NCI-H1417 (cell line): Measurements from ENCODE around the gene GLIS1.

ENCODE experiments used
- DNase-seq, 3 experiments: peaks; one replicate each; lab custom pipeline; 2025; lab: John Stamatoyannopoulos, UW

GLIS1 gene

GRCh38 chr1:53678938-53679825 is 59.8 kb downstream of the GLIS1 start:
- no peak for DNase-seq

DNA sequence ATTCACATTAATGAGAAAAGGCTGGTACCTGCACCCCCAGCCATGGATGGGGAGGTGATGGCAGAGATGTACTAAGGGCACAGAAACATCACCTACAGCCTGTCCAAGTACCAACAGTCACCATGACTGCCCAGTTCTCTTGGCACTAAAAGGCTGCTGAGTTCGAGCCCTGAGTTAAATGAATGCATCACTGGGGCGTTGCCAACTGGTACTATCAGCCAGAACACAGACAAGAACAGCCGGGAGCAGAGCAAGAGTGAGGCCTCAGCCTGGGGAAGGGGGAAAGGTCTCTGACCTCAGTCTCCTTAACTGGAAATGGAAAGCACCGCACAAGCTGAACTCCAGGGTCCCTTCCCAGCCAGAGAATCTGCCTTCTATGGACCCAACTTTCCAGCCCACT is 60.5 kb downstream of the GLIS1 start:
- no peak for DNase-seq

DNA sequence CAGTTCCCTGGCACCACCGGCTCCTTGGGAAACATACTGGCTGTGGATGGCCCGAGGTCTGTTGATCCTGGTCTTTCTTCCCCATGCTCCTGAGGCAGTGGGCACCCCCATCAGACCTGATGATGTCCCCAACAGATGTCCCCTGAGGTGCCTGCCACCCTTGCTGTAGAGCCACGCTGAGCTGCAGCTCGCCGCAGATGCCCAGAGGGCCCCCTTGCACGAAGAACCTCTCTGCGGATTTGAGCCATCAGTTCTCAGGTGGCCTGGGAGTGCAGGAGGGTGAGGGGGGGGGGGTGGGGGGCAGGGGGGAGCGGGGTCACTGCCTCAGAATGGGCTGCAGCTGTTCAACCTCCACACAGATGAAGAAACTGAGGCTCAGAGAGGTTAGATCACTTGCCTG is 60.9 kb downstream of the GLIS1 start:
- no peak for DNase-seq

- no peak for DNase-seq
Observed at GRCh38 chr1:53677486-53677885, 61.5 kb downstream of the GLIS1 start.

DNA sequence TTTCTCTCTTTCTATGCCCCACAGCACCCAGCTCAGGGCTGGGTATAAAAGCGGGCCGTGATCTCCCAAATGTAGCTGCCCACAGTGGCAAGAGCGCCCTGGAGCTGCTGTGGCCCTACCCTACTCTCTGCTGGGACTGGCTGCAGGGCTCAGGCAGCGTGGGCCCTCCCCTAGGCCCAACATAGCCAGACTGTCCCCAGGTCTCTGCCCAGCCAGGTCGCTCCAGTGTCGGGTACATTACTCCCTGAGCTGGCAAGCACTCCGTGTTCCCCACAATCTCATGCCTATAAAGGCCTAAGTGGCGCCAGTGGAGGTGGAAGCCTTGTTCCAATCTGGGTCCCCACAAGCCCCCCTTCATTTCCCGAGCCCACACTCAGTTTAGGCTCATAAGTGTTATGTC is 66.2 kb downstream of the GLIS1 start:
- no peak for DNase-seq

DNA sequence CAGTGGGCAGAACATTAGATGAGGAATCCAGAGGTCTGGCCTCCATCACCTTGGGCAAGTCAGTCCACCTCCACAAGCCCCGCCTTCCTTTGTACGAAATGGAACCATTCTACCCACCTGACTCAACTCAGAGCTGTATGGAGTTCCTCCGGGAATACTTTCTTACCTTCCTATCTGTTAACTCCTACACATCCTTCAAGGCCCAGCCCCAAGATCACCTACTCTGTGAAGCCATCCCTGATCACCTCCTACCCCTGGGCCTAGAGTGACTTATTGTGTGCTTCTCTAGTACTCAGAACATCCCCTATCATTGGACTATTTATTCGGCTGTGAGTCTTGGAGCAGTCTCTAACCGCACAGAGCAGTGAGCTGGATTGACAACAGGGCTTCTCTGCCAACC is 66.7 kb downstream of the GLIS1 start:
- no peak for DNase-seq

GRCh38 chr1:53669621-53670191 is 69.3 kb downstream of the GLIS1 start:
- DNase-seq, result no peak

GRCh38 chr1:53666566-53666965 is 72.4 kb downstream of the GLIS1 start:
- no peak for DNase-seq

DNA sequence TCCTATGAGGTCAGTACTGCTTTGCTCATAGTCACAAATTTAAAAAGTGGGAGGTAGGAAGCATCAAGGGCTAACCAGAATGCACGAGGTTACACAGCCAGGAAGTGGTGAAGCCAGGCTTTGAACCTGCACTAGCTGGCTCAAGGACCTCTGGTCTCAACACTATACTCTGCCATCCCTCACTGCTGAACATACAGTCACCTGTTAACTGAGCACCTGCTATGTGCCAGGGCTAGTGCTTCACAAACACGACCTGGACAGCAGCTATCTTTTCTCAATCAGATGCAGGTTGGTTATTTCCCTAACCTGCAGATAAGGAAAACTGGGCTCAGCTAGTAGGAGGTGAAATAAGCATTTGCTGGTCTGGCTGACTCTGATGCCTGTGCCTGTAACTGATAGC is 73.0 kb downstream of the GLIS1 start:
- DNase-seq, result no peak

- DNase-seq, result no peak
Observed at GRCh38 chr1:53663529-53664300, 75.2 kb downstream of the GLIS1 start.

GRCh38 chr1:53662951-53663350 is 76.0 kb downstream of the GLIS1 start:
- no peak for DNase-seq

DNA sequence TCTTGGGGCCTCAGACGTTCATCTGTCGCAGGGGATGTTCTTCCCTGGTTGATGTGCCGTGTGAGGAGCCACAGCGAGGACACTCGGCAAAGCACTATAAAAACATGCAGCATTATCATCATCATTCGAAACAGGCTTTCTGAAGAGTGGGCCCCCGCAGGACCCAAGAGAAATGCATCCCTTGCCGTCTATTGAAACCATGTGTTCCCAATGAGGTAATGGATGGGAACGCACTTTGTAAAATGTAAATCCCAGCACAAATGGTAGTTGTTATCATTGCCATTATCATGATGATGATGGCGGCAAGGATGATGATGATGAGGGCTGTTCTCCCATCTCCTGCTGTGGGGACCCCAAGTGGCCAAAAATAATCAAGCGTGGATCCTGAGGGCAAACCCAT is 76.8 kb downstream of the GLIS1 start:
- DNase-seq, result no peak

GRCh38 chr1:53661496-53661895 is 77.5 kb downstream of the GLIS1 start:
- no peak for DNase-seq

- DNase-seq, result no peak
Observed at GRCh38 chr1:53660666-53661065, 78.3 kb downstream of the GLIS1 start.

- DNase-seq, result no peak
Observed at GRCh38 chr1:53659436-53659835, 79.5 kb downstream of the GLIS1 start.

GRCh38 chr1:53658489-53659230 is 80.3 kb downstream of the GLIS1 start:
- DNase-seq, result no peak

- DNase-seq, result no peak
Observed at GRCh38 chr1:53657891-53658396, 81.0 kb downstream of the GLIS1 start.

GRCh38 chr1:53657531-53657805 is 81.5 kb downstream of the GLIS1 start:
- no peak for DNase-seq

DNA sequence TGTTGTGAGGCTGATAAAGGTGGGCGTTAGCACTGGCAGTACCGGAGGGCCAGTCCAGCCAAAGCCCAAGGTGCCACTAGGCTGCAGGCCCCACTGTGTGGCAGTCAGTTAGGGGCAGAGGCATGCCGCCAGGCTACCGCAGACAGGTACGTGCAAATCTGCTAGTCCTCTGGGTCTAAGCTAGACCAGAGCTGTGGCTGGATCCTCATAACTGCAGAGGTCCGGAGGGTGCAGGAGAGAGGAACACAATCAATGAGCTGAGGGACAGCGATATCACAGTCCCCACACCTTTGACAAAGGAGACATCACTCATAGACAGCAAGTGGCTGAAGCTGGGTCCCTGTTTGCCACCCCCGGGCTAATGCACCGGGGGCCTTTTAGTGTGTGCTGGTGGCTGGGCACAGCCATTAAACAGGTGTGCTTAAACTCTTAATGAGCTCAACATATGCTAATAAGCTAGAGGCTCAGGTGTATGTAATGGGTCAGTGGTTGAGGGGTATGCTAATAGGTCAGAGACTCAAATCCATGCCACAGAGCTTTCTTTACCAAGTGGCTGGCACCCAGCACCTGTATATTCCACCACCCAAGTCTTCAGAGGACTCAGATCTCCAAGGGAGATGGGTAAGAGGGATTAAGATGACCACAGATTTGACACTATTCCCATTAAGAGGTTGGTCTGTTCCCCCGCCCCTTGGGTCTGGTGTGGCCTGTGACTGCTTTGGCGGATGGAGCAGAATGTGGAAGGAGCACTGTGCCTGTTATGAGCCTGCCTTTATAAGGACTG is 82.0 kb downstream of the GLIS1 start:
- DNase-seq, result no peak

- DNase-seq, result no peak
Observed at GRCh38 chr1:53655931-53656746, 82.8 kb downstream of the GLIS1 start.
